Endothelial cell of umbilical vein (primary cell): ENCODE results near the gene NATD1.

ENCODE experiments used
- EZH2 ChIP-seq: IDR thresholded peaks from 2 replicates; pipeline ENCODE4 v1.6.1; 2012; ENCODE audit warnings: borderline replicate concordance, low read depth, mild to moderate bottlenecking, moderate library complexity, low read length, inconsistent platforms; ENCODE audit not compliant: severe bottlenecking
- FOS ChIP-seq: IDR thresholded peaks from 2 replicates; pipeline ENCODE4 v1.6.1; 2011; ENCODE audit warnings: mild to moderate bottlenecking, low read length, moderate library complexity, borderline replicate concordance; ENCODE audit not compliant: insufficient read depth
- JUN ChIP-seq: IDR thresholded peaks from 2 replicates; pipeline ENCODE4 v1.6.1; 2011; ENCODE audit warnings: borderline replicate concordance, low read depth; ENCODE audit not compliant: insufficient read length, insufficient read depth
- POLR2A ChIP-seq: IDR thresholded peaks from 2 replicates; pipeline ENCODE4 v1.6.1; 2012; ENCODE audit warnings: low read depth, mild to moderate bottlenecking, control low read depth, low read length
- POLR2AphosphoS5 ChIP-seq: IDR thresholded peaks from 2 replicates; pipeline ENCODE4 v1.6.1; 2012; ENCODE audit warnings: low read depth, mild to moderate bottlenecking, control low read depth, low read length, moderate library complexity; ENCODE audit not compliant: insufficient read depth
- TF ChIP-seq, protein P1 (sequence below), 2 donors: IDR thresholded peaks; 1 replicate in 1 of 2; 2 replicates in 1 of 2; pipeline ENCODE4 v1.5.1; 2011; ENCODE audit warnings: low read length in 2 of 2, mild to moderate bottlenecking in 2 of 2, moderate library complexity in 2 of 2, control low read depth in 1 of 2, inconsistent platforms in 1 of 2, low read depth in 1 of 2; ENCODE audit not compliant: insufficient read depth in 1 of 2; ENCODE audit errors: extremely low read depth in 1 of 2
- TF ChIP-seq, protein P2 (sequence below): IDR thresholded peaks from 2 replicates; pipeline ENCODE4 v1.6.1; 2011; ENCODE audit not compliant: insufficient read depth, insufficient read length

DNA sequence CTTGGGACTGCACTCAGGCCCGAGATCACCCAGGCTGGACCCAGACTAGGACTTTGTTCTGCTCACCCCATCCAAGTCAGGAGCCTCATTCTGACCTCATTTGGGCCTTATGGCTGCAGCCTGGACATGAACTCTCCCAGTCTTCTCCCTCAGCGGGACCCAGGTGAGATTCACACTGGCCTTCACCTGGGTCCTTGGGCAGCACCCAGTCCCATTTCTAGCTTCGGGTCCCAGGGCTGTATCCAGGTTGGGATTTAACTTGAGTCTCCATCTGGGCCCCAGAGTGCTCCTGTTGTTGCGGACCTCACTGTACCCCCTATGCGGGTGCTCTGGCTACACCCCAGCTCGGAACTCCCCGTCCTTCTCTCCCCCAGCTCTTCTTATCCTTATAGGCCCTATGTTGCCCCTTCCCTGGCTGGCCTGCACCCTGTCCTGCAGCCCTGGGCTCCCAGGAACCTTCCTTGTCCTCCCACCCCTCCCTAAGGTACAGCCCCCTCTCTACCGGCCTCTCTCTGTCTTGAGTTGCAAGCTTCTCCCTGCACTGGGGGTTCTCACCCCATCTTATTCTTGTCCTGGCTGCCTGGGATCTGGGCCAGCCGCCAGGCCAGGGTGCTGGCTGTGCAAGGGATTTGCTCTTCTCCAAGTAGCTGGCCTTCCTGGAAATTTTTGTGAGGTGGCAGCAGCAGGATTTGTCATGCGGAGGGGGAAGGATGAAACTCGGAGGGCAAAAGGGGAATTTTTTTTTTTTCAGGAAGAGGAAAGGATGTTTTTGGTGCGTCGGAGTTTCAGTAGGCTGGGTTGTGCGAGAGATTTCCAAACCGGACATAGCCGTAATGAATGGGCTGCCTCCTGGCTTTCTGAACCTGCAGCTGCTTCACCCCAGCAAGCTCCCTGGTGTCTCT lies 32.2 kb upstream of the NATD1 start:
- TF ChIP-seq, protein P1, sequence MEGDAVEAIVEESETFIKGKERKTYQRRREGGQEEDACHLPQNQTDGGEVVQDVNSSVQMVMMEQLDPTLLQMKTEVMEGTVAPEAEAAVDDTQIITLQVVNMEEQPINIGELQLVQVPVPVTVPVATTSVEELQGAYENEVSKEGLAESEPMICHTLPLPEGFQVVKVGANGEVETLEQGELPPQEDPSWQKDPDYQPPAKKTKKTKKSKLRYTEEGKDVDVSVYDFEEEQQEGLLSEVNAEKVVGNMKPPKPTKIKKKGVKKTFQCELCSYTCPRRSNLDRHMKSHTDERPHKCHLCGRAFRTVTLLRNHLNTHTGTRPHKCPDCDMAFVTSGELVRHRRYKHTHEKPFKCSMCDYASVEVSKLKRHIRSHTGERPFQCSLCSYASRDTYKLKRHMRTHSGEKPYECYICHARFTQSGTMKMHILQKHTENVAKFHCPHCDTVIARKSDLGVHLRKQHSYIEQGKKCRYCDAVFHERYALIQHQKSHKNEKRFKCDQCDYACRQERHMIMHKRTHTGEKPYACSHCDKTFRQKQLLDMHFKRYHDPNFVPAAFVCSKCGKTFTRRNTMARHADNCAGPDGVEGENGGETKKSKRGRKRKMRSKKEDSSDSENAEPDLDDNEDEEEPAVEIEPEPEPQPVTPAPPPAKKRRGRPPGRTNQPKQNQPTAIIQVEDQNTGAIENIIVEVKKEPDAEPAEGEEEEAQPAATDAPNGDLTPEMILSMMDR (IDR thresholded peaks at IDR 0.05; ENCODE audit: extremely low read depth in 1 of 2, insufficient read depth in 1 of 2, low read depth in 1 of 2, low read length in 2 of 2), result no peak
- TF ChIP-seq POLR2A (no peak), JUN (no peak), EZH2 (no peak), POLR2AphosphoS5 (no peak), FOS (no peak)
- TF ChIP-seq, protein P2, sequence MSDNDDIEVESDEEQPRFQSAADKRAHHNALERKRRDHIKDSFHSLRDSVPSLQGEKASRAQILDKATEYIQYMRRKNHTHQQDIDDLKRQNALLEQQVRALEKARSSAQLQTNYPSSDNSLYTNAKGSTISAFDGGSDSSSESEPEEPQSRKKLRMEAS, result no peak
